HEK293 (cell line): ENCODE data around the gene SLC30A4.
A peak's percentile ranks its signal among the peaks of the same experiment; 100 is the strongest.

Experiments
- CTCF ChIA-PET: fragments of 350-600 bp; formaldehyde crosslinking; extraction: SDS; loops from one replicate; lab custom pipeline; 2021; ENCODE audit warnings: antibody characterized with exemption; lab: Yijun Ruan, JAX
- POLR2A ChIA-PET: fragments of 300-600 bp; formaldehyde crosslinking; extraction: SDS; loops from one replicate; lab custom pipeline; 2020; ENCODE audit warnings: antibody characterized with exemption, inconsistent platforms; lab: Yijun Ruan, JAX
- H3K27ac ChIP-seq: fragments of 200-500 bp; sonication (Bioruptor generic); 2 replicates; pipeline ENCODE4 v1.5.1; 2014; ENCODE audit warnings: low read depth, low read length, control low read depth, inconsistent platforms; ENCODE audit errors: extremely low read depth
- H3K36me3 ChIP-seq, 2 experiments: fragments of 200-500 bp in 1 of 2; sonication (Bioruptor generic) in 1 of 2; 1 replicate in 1 of 2; 2 replicates in 1 of 2; pipeline ENCODE4 v1.5.1; 2014 to 2017; ENCODE audit warnings: inconsistent platforms in 2 of 2, low read length in 2 of 2; ENCODE audit not compliant: control insufficient read depth in 2 of 2, insufficient read depth in 1 of 2
- H3K4me1 ChIP-seq: fragments of 200-500 bp; sonication (Bioruptor generic); 2 replicates; pipeline ENCODE4 v1.5.1; 2014; ENCODE audit warnings: mild to moderate bottlenecking, low read length, inconsistent platforms; ENCODE audit not compliant: control insufficient read depth, insufficient read depth
- H3K4me3 ChIP-seq: 2 replicates; pipeline ENCODE4 v1.5.1; 2011; ENCODE audit warnings: low read depth, mild to moderate bottlenecking, control low read depth, low read length, moderate library complexity
- H3K9me3 ChIP-seq: fragments of 200-500 bp; sonication (Bioruptor generic); 2 replicates; pipeline ENCODE4 v1.5.1; 2014; ENCODE audit warnings: low read depth, low read length, inconsistent platforms; ENCODE audit not compliant: control insufficient read depth, insufficient read depth
- ATF2 ChIP-seq: fragments of 450-650 bp; formaldehyde crosslinking; IDR thresholded peaks from 2 replicates; pipeline ENCODE4 v1.5.1; 2016; ENCODE audit warnings: missing biosample characterization, missing genetic modification characterization, low read depth
- KLF1 ChIP-seq: fragments of 450-650 bp; formaldehyde crosslinking; IDR thresholded peaks from 2 replicates; pipeline ENCODE4 v1.5.1; 2016; ENCODE audit warnings: missing biosample characterization, missing genetic modification characterization
- RBAK ChIP-seq: fragments of 450-650 bp; formaldehyde crosslinking; IDR thresholded peaks from 2 replicates; pipeline ENCODE4 v1.5.1; 2016; ENCODE audit warnings: missing biosample characterization, missing genetic modification characterization
- YY2 ChIP-seq: fragments of 450-650 bp; formaldehyde crosslinking; IDR thresholded peaks from 2 replicates; pipeline ENCODE4 v1.5.1; 2016; ENCODE audit warnings: missing biosample characterization, missing genetic modification characterization
- ZNF16 ChIP-seq: fragments of 450-650 bp; formaldehyde crosslinking; IDR thresholded peaks from 2 replicates; pipeline ENCODE4 v1.5.1; 2016; ENCODE audit warnings: low read depth, missing biosample characterization, missing genetic modification characterization
- ZNF324 ChIP-seq: fragments of 450-650 bp; formaldehyde crosslinking; IDR thresholded peaks from 2 replicates; pipeline ENCODE4 v1.5.1; 2016; ENCODE audit warnings: missing biosample characterization, missing genetic modification characterization
- ZNF366 ChIP-seq: fragments of 450-650 bp; formaldehyde crosslinking; conservative IDR thresholded peaks from 2 replicates; pipeline ENCODE4 v1.5.1; 2016; ENCODE audit warnings: missing biosample characterization, missing genetic modification characterization
- ZNF423 ChIP-seq: fragments of 450-650 bp; formaldehyde crosslinking; IDR thresholded peaks from 2 replicates; pipeline ENCODE4 v1.5.1; 2016; ENCODE audit warnings: missing biosample characterization, missing genetic modification characterization
- ZNF426 ChIP-seq: fragments of 450-650 bp; formaldehyde crosslinking; IDR thresholded peaks from 2 replicates; pipeline ENCODE4 v1.5.1; 2017; ENCODE audit warnings: missing biosample characterization, missing genetic modification characterization, mild to moderate bottlenecking, inconsistent platforms, moderate library complexity
- ZNF449 ChIP-seq: fragments of 450-650 bp; formaldehyde crosslinking; IDR thresholded peaks from 2 replicates; pipeline ENCODE4 v1.5.1; 2017; ENCODE audit warnings: missing biosample characterization, mild to moderate bottlenecking, missing genetic modification characterization, moderate library complexity
- ZNF510 ChIP-seq: fragments of 450-650 bp; formaldehyde crosslinking; IDR thresholded peaks from 2 replicates; pipeline ENCODE4 v1.5.1; 2018; ENCODE audit warnings: mild to moderate bottlenecking, missing genetic modification characterization, missing biosample characterization; ENCODE audit not compliant: insufficient replicate concordance
- ZNF514 ChIP-seq: fragments of 450-650 bp; formaldehyde crosslinking; IDR thresholded peaks from 2 replicates; pipeline ENCODE4 v1.5.1; 2016; ENCODE audit warnings: missing biosample characterization, missing genetic modification characterization
- ZNF518A ChIP-seq: fragments of 450-650 bp; formaldehyde crosslinking; conservative IDR thresholded peaks from 2 replicates; pipeline ENCODE4 v1.5.1; 2016; ENCODE audit warnings: low read depth, missing biosample characterization, missing genetic modification characterization
- ZNF580 ChIP-seq: fragments of 450-650 bp; formaldehyde crosslinking; IDR thresholded peaks from 2 replicates; pipeline ENCODE4 v1.5.1; 2016; ENCODE audit warnings: missing biosample characterization, missing genetic modification characterization
- ZNF777 ChIP-seq: fragments of 450-650 bp; formaldehyde crosslinking; IDR thresholded peaks from 2 replicates; pipeline ENCODE4 v1.5.1; 2017; ENCODE audit warnings: missing biosample characterization, missing genetic modification characterization, borderline replicate concordance
- ZNF791 ChIP-seq: fragments of 450-650 bp; formaldehyde crosslinking; IDR thresholded peaks from 2 replicates; pipeline ENCODE4 v1.5.1; 2016; ENCODE audit warnings: missing biosample characterization, missing genetic modification characterization

Gene SLC30A4

GRCh38 chr15:45507143-45507542 lies 15.4 kb downstream of the SLC30A4 start (continued):
- peak; percentile 74; the same call in 1 of the 2 replicates for TF ChIP-seq ZNF518A (tag by site-specific recombination)
- TF ChIP-seq ZNF426 (tag by site-specific recombination) = peak; percentile 61
- TF ChIP-seq, all 188 proteins: peak for 9; not testable (repeated sequence) for 179

- CTCF ChIA-PET = interaction anchor here (0.7 kb wide), 1 partner anchor 17 kb away, joined by 3 read pairs; no protein-coding TSS in a partner anchor
- H3K9me3 ChIP-seq = no peaks in the 10 kb centered on the region
- TF ChIP-seq ZNF324 = no peak
- no peaks in the 10 kb centered on the region; a peak in 1 of 3 replicates for H3K36me3 ChIP-seq
- no peak overlapping the region for H3K27ac ChIP-seq
- H3K4me1 ChIP-seq = no peaks in the 10 kb centered on the region
- no peak overlapping the region for H3K4me3 ChIP-seq
- POLR2A ChIA-PET = no interaction called here
These were observed 23.1 kb downstream of the SLC30A4 start for GRCh38 chr15:45499426-45499825.

GRCh38 chr15:45498701-45499100 lies 23.9 kb downstream of the SLC30A4 start:
- TF ChIP-seq ZNF510 (tag by site-specific recombination) = no peak
- no peak for TF ChIP-seq KLF1
- no peak for TF ChIP-seq ZNF423 (tag by site-specific recombination)
- no peak for TF ChIP-seq RBAK (tag by site-specific recombination)
- TF ChIP-seq ZNF580 (tag by site-specific recombination) = no peak
- no peak for TF ChIP-seq ATF2 (tag by site-specific recombination)
- no peak for TF ChIP-seq ZNF16 (tag by site-specific recombination)
- TF ChIP-seq ZNF449 = no peak
- no peak for TF ChIP-seq ZNF514 (tag by site-specific recombination)
- no peak for TF ChIP-seq YY2 (tag by site-specific recombination)
- TF ChIP-seq ZNF324 = no peak
- no peak for TF ChIP-seq ZNF777 (tag by site-specific recombination)
- no peak for TF ChIP-seq ZNF366
- TF ChIP-seq ZNF791 (tag by site-specific recombination) = no peak

More at GRCh38 chr15:45498701-45499100, 23.9 kb downstream of the SLC30A4 start:
- Histone ChIP-seq H3K4me1 (no peaks in the 10 kb centered on the region), H3K4me3 (no peak overlapping the region), H3K27ac (no peak overlapping the region), H3K9me3 (no peaks in the 10 kb centered on the region), H3K36me3 (no peaks in the 10 kb centered on the region; a peak in 1 of 3 replicates)
- ChIA-PET CTCF (interaction anchor here (0.8 kb wide), 1 partner anchor 113 kb away, joined by 4 read pairs; no protein-coding TSS in a partner anchor), POLR2A (no interaction called here)
